Stimulated activated CD4-positive, alpha-beta T cell treated with anti-CD3 and anti-CD28 coated beads, TNF-alpha, amount 100 ng/mL, for 48 hours (primary cell): ENCODE data around the gene PSRC1.
A peak's percentile ranks its signal among the peaks of the same experiment; 100 is the strongest.
"Not testable (repeated sequence)": the region's sequence is repeated elsewhere in the genome, so short reads cannot be mapped to it uniquely, and the experiment has no call there.

Experiments
- DNase-seq, 3 donors: peaks; one replicate each; pipeline ENCODE4 v3.0.0-alpha.2; 2020; ENCODE audit warnings: low read depth in 3 of 3

Gene PSRC1

DNA sequence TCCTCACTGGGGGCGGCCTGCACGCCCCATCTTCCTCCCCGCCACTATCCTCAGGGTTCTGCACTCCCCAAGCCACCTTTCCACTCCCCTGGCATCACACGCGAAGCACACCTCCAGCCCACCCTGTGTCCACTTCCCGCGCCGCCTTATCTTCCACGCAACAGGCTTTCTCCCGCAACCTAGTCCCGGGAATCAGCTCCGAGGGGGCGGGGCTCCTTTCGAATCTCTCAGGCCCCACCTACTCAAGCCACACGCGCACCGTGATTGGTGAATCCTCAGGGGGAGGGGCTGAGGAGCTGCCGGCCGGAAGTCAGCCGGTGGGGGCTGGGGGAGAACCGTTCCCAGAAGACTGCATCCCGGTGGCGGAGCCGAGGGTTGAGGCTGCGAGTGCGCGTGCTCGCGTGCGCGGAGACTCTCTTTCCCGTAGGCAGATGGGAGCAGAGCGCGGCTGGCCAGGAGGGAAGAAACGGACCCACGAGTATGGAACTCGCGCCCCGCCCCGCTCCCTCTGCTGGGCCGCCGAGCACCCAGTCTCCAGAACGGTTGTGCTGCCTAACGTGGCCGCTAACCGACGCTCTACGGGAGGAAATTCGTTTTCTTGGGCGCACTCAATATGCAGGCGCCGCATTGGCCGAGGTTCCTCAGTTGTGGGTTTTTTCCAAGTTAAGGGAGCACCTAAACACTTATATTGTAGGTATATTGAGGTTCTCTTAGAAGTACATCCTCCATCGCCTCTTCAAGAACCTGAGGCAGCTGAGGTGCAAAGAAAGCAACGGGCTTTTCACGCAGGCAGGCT lies at the start of gene PSRC1:
Gene PSRC1 (minus strand): TSS at position 194 of the 796 bp plus-strand sequence.
- peak; percentile 79 to 91 (median 80) for DNase-seq

DNA sequence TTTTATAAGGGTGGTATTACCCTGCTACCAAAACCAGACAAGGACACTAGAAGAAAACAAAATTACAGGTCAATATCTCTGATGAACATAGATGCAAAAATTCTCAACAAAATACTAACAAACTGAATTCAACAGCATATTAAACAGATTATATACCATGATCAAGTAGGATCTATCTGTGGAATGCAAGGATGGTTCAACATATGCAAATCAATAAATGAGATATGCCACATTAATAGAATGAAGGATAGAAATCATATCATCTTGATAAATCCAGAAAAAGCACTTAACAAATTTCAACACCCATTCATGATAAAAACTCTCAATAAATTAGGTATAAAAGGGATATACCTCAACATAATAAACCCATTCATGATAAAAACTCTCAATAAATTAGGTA lies 48.2 kb upstream of the PSRC1 start:
- no peak for DNase-seq

- no peak for DNase-seq
Observed at GRCh38 chr1:109327285-109327684, 44.3 kb upstream of the PSRC1 start.

DNA sequence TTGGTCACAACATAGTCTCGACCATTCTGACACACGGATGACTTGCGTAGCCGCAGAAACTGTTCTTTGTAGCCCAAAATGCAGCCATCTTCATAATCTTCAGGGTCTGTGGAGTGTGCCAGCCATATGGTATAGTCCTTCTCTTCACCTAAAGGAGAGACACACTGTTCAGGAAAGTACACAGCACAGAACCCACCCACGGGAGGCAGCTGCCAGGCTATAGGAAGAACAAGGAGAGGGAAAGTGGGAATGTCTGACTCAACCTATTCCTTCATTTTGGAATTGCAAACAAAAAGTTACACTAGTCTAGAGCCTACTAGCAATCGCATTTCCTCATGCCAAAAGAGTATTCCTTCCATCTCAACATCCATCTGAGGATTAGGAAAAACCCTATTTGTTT lies 40.0 kb upstream of the PSRC1 start:
- no peak for DNase-seq

DNA sequence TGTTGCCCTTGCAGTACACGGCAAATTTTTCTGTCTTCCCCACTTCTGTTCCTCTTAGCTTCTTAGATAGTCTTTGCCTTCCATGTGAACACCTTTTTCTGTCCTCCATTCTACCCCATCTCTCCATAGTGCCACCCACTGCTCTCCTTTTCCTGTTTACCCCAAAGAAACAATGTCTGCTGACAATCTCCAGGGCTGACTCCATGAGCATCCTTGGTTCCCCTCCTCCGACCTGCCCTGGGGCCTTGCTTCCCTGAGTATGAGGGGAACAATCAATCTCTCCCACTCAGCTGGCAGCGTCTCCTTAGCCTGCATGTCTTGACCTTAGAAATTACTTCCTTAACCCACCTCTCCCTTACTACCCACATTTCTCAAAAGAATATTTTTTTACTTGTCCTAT lies 36.2 kb upstream of the PSRC1 start:
- no peak for DNase-seq

DNA sequence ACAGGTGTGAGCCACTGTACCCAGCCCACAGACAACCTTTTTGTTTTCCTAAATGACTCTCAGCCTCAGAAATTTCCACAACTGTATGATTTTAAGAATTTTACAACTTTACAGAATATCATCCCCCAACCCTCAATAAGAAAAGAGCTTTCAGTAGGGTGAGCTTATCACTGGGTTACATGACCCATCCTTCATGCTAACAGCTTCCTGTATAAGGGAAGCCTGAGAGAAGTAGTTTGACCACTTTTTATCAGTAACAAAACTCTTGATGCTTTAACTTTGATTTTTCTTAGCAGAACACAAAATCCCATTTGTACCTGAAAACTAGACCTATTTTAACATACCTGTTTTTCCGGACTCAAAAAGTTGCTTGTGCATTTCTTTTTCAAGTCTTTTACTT lies 33.6 kb upstream of the PSRC1 start:
- no peak for DNase-seq

GRCh38 chr1:109315288-109315687 lies 32.3 kb upstream of the PSRC1 start:
- no peak for DNase-seq

DNA sequence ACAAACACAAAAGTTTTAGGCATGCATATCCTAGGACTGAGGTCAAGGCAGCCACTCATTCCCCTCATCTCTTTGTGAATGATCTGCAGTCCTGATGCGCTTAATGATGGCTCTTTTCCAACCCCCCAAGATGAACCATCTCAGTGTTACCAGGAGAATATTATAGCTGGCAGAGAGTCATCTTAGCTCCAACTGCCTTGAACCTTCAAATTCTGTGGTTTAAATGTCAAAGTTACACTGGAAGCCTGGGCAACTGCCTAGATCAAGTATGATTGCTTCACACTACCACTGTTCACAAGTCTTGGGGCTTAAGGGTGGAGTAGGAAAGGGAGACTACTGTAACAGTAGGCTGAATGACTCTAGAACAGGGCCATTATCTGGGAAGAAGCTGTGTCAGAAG lies 31.9 kb upstream of the PSRC1 start:
- DNase-seq: no peak

- DNase-seq: no peak
Observed at GRCh38 chr1:109312978-109313775, 30.2 kb upstream of the PSRC1 start.

- no peak for DNase-seq
Observed at GRCh38 chr1:109312246-109312645, 29.3 kb upstream of the PSRC1 start.

DNA sequence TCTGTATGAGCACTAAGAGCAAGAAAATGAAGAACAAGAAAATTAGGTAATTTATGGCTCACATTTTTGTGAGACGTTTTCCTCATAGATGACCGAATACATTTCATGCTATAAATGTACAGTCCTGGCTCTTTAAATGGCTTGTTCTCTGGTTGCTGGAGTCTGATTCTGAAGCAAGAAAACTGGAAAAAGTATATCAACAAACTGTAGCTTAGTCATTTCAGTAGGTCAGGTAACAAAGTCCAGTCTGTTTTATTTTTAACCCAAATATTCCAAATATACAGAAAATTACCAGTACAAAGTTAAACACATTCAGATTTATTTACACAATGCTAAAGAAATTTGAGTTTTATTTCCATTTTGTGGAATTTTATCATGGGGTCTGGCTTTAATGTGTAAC lies 26.4 kb upstream of the PSRC1 start:
- DNase-seq: no peak

- DNase-seq: no peak
Observed at GRCh38 chr1:109307274-109308021, 24.5 kb upstream of the PSRC1 start.

GRCh38 chr1:109306832-109307273 lies 23.9 kb upstream of the PSRC1 start, which contains the start of gene MYBPHL:
Gene MYBPHL, minus strand, starts transcription at chr1:109307011. Its CDS starts 20 bp downstream, at chr1:109306991.
- DNase-seq: no peak

- DNase-seq: not testable (repeated sequence)
Observed at GRCh38 chr1:109305991-109306390, 23.0 kb upstream of the PSRC1 start.

GRCh38 chr1:109304226-109304920 lies 21.4 kb upstream of the PSRC1 start:
- DNase-seq: no peak

GRCh38 chr1:109301874-109302273 lies 18.9 kb upstream of the PSRC1 start:
- DNase-seq: no peak

GRCh38 chr1:109300650-109301151 lies 17.8 kb upstream of the PSRC1 start:
- DNase-seq: no peak

GRCh38 chr1:109299558-109300343 lies 16.8 kb upstream of the PSRC1 start:
- no peak for DNase-seq

- peak in 1 of 3 donors; percentile 20 for DNase-seq
Observed at GRCh38 chr1:109298666-109299557, 16.0 kb upstream of the PSRC1 start.
